Measurements from ENCODE around the gene TMIGD1. TPM values are rescaled to one million over a fixed set of nuclear protein-coding genes. Genes with fewer than 3 reads are reported as not detected.

TMIGD1 gene, protein sequence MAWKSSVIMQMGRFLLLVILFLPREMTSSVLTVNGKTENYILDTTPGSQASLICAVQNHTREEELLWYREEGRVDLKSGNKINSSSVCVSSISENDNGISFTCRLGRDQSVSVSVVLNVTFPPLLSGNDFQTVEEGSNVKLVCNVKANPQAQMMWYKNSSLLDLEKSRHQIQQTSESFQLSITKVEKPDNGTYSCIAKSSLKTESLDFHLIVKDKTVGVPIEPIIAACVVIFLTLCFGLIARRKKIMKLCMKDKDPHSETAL
- total RNA-seq (not detected in 2 replicates), polyA plus RNA-seq (not detected in 2 replicates), polyA minus RNA-seq (ENCODE audit: low replicate concordance) (not detected in 2 replicates)
- not detected in 2 replicates for polyA plus RNA-seq (2012)

DNA sequence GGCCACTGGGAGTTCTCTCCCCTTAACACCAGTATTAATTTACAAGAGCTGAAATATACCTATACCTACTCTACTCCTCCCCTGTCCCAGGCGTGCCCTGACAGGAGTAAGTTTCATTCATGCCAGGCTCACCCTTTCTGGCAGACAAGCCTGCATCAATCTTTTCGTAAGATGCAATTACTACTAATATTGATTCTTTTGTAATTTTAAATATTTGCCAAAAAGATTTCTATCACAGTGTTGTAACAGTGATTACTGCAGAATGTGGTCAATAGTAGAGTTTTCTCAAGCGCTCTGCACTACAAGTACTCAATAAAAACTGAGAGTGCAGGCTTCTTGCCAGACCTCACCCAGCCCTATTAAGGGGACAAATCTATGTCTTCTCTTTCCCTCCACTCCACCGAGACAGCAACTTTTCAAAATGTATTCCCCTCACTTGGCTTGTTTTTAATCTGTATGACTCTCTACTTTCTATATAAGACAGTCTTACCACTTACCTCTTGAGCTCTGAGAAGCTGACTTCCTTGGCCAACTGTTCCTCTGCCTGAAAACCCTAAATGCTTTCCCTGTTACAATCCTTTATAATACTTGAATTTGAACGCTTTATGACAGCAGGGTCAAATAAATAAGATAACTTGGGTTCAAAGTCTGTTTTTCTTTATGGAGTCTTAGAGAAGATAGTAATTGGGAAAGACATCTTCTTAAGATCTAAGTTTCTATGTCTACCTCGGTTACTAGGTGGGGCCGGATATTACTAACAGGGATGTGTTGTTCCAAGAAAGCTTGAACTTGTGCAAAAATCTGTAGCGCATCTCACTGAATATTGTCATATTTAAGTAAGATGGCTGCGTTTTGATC lies at the start of gene TMIGD1:
TSS of gene TMIGD1 (minus strand) at position 555 of the 858 bp plus-strand sequence. CDS start 1,924 bp downstream, outside the sequence.
- Histone ChIP-seq H3K27me3 (ENCODE audit: control insufficient read depth, insufficient read depth, low read length) (no peaks in the 10 kb centered on the region), H3K9me3 (ENCODE audit: control insufficient read depth, insufficient read depth, low read depth, low read length) (no peaks in the 10 kb centered on the region), H3K36me3 (ENCODE audit: control insufficient read depth, insufficient read depth, low read length) (no peaks in the 10 kb centered on the region), H3K27ac (ENCODE audit: insufficient read depth, low read length) (no peak within 1 kb of the TSS), H3K4me2 (ENCODE audit: extremely low read depth, insufficient read depth, low read length) (no peak within 1 kb of the TSS), H3K79me2 (ENCODE audit: control insufficient read depth, insufficient read depth, low read length) (no peaks in the 10 kb centered on the region), H3K9ac (ENCODE audit: insufficient read depth, low read length) (no peak within 1 kb of the TSS), H3K4me3 (replicated peaks in 1 of 4; ENCODE audit: control extremely low read depth in 1 of 4, insufficient read depth in 1 of 4, low read depth in 3 of 4, low read length in 4 of 4) (no peak within 1 kb of the TSS), H4K20me1 (ENCODE audit: control insufficient read depth, extremely low read depth, insufficient read depth, low read length) (no peaks in the 10 kb centered on the region), H2AFZ (ENCODE audit: low read length) (no peak within 1 kb of the TSS), H3K4me1 (ENCODE audit: control insufficient read depth, extremely low read depth, insufficient read depth, low read length) (no peaks in the 10 kb centered on the region)
- TF ChIP-seq EZH2 (IDR thresholded peaks at IDR 0.05; ENCODE audit: low read length, missing control alignments): no peak
- DNase-seq (ENCODE audit: low read depth in 2 of 2): no peak

DNA sequence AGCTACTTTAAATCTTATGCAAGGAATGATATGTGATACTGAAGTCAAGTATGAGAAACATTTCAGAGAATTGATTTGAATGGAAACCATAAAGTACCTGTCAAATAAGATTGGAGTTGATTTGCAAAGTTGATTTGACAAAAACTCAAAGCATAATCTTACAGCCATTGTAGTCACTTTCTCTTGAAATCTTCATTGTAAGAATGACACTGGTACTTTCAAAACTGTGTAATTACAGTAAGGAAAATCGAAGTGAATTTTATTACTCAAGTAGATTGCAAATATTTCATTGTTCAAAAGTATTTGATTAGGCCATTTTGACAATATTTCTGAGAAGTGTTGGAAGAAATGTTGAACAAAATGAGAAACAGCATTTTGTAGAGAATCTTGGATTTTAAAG lies 48.5 kb upstream of the TMIGD1 start:
- Histone ChIP-seq H4K20me1 (ENCODE audit: control insufficient read depth, extremely low read depth, insufficient read depth, low read length) (no peaks in the 10 kb centered on the region), H3K9ac (ENCODE audit: insufficient read depth, low read length) (no peak overlapping the region), H3K36me3 (ENCODE audit: control insufficient read depth, insufficient read depth, low read length) (no peaks in the 10 kb centered on the region), H3K9me3 (ENCODE audit: control insufficient read depth, insufficient read depth, low read depth, low read length) (no peaks in the 10 kb centered on the region), H3K27me3 (ENCODE audit: control insufficient read depth, insufficient read depth, low read length) (no peaks in the 10 kb centered on the region), H3K27ac (ENCODE audit: insufficient read depth, low read length) (no peak overlapping the region), H3K4me1 (ENCODE audit: control insufficient read depth, extremely low read depth, insufficient read depth, low read length) (peaks cover 3% of the 10 kb centered on the region), H3K4me3 (replicated peaks in 1 of 4; ENCODE audit: control extremely low read depth in 1 of 4, insufficient read depth in 1 of 4, low read depth in 3 of 4, low read length in 4 of 4) (peak overlapping the region in 2 of 4 experiments; percentile 8 to 18), H3K79me2 (ENCODE audit: control insufficient read depth, insufficient read depth, low read length) (peaks cover 27% of the 10 kb centered on the region), H3K4me2 (ENCODE audit: extremely low read depth, insufficient read depth, low read length) (no peak overlapping the region), H2AFZ (ENCODE audit: low read length) (no peak overlapping the region)
- no peak for TF ChIP-seq EZH2 (IDR thresholded peaks at IDR 0.05; ENCODE audit: low read length, missing control alignments)
- TF ChIP-seq, protein P1, sequence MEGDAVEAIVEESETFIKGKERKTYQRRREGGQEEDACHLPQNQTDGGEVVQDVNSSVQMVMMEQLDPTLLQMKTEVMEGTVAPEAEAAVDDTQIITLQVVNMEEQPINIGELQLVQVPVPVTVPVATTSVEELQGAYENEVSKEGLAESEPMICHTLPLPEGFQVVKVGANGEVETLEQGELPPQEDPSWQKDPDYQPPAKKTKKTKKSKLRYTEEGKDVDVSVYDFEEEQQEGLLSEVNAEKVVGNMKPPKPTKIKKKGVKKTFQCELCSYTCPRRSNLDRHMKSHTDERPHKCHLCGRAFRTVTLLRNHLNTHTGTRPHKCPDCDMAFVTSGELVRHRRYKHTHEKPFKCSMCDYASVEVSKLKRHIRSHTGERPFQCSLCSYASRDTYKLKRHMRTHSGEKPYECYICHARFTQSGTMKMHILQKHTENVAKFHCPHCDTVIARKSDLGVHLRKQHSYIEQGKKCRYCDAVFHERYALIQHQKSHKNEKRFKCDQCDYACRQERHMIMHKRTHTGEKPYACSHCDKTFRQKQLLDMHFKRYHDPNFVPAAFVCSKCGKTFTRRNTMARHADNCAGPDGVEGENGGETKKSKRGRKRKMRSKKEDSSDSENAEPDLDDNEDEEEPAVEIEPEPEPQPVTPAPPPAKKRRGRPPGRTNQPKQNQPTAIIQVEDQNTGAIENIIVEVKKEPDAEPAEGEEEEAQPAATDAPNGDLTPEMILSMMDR (conservative IDR thresholded peaks at IDR 0.05 in 1 of 2, IDR thresholded peaks at IDR 0.05 in 1 of 2; ENCODE audit: low read depth in 1 of 2, low read length in 2 of 2): no peak
- no peak for DNase-seq (ENCODE audit: low read depth in 2 of 2)

DNA sequence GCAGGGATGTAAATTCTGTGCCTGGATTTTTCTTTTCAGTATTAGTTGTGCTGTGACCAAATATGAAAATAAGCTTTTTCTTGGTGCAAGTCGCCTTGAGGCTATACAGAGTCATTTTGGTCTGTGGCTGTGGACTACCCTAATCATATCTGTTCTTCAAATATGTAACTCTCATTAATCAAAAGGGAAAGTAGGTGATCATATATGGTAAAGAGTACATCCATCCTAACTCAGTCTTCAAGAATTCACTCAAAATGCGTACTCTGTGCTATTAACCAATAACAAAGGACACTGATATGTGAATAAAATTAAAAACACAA lies 47.4 kb upstream of the TMIGD1 start:
- Histone ChIP-seq H3K27ac (ENCODE audit: insufficient read depth, low read length) (no peak overlapping the region), H3K4me2 (ENCODE audit: extremely low read depth, insufficient read depth, low read length) (peak overlapping the region; percentile 93), H3K79me2 (ENCODE audit: control insufficient read depth, insufficient read depth, low read length) (peaks cover 27% of the 10 kb centered on the region), H3K27me3 (ENCODE audit: control insufficient read depth, insufficient read depth, low read length) (no peaks in the 10 kb centered on the region), H3K9me3 (ENCODE audit: control insufficient read depth, insufficient read depth, low read depth, low read length) (no peaks in the 10 kb centered on the region), H3K4me3 (replicated peaks in 1 of 4; ENCODE audit: control extremely low read depth in 1 of 4, insufficient read depth in 1 of 4, low read depth in 3 of 4, low read length in 4 of 4) (peak overlapping the region; percentile 27 to 79 (median 70)), H3K4me1 (ENCODE audit: control insufficient read depth, extremely low read depth, insufficient read depth, low read length) (peaks cover 12% of the 10 kb centered on the region), H3K9ac (ENCODE audit: insufficient read depth, low read length) (no peak overlapping the region), H2AFZ (ENCODE audit: low read length) (no peak overlapping the region), H3K36me3 (ENCODE audit: control insufficient read depth, insufficient read depth, low read length) (no peaks in the 10 kb centered on the region), H4K20me1 (ENCODE audit: control insufficient read depth, extremely low read depth, insufficient read depth, low read length) (no peaks in the 10 kb centered on the region)
- TF ChIP-seq, protein P1 (conservative IDR thresholded peaks at IDR 0.05 in 1 of 2, IDR thresholded peaks at IDR 0.05 in 1 of 2; ENCODE audit: low read depth in 1 of 2, low read length in 2 of 2): no peak
- no peak for TF ChIP-seq EZH2 (IDR thresholded peaks at IDR 0.05; ENCODE audit: low read length, missing control alignments)
- DNase-seq (ENCODE audit: low read depth in 2 of 2): no peak
